HG03135 (cell line): Measurements from ENCODE around the gene ACKR2.

Source experiments
- ATAC-seq: cut with Tn5 transposase; IDR thresholded peaks from one replicate; pipeline ENCODE4 v1.9.1; 2021; ENCODE audit warnings: mild to moderate bottlenecking, moderate library complexity; ENCODE audit not compliant: unreplicated experiment

The ACKR2 gene

GRCh38 chr3:42884324-42884723 is 75.1 kb downstream of the ACKR2 start:
- ATAC-seq: no peak

- no peak for ATAC-seq
These were observed 77.1 kb downstream of the ACKR2 start for GRCh38 chr3:42886294-42886822.

- ATAC-seq: no peak
These were observed 77.8 kb downstream of the ACKR2 start for GRCh38 chr3:42887084-42887483.

GRCh38 chr3:42891042-42891441 is 81.8 kb downstream of the ACKR2 start:
- no peak for ATAC-seq

- no peak for ATAC-seq
These were observed 82.9 kb downstream of the ACKR2 start for GRCh38 chr3:42892169-42892568.

- ATAC-seq: no peak
These were observed 83.6 kb downstream of the ACKR2 start for GRCh38 chr3:42892807-42893206.

- no peak for ATAC-seq
These were observed 85.7 kb downstream of the ACKR2 start for GRCh38 chr3:42894698-42895579.

- no peak for ATAC-seq
These were observed 86.3 kb downstream of the ACKR2 start for GRCh38 chr3:42895580-42895868.

- no peak for ATAC-seq
These were observed 89.8 kb downstream of the ACKR2 start for GRCh38 chr3:42898896-42899675.

- ATAC-seq: no peak
These were observed 91.2 kb downstream of the ACKR2 start for GRCh38 chr3:42900226-42901072.

- no peak for ATAC-seq
These were observed 91.8 kb downstream of the ACKR2 start for GRCh38 chr3:42901073-42901415.

- no peak for ATAC-seq
These were observed 93.0 kb downstream of the ACKR2 start for GRCh38 chr3:42902257-42902656.

- no peak for ATAC-seq
These were observed 94.8 kb downstream of the ACKR2 start for GRCh38 chr3:42904076-42904475.

- ATAC-seq: no peak
These were observed 96.5 kb downstream of the ACKR2 start for GRCh38 chr3:42905740-42906069.

- ATAC-seq: no peak
These were observed 97.0 kb downstream of the ACKR2 start, which contains the start of gene ZNF662 for GRCh38 chr3:42906070-42906847. ZNF662 (plus strand) TSS chr3:42906142; CDS start chr3:42908115, 1,973 bp downstream.

GRCh38 chr3:42906848-42907183 is 97.6 kb downstream of the ACKR2 start:
- no peak for ATAC-seq

- no peak for ATAC-seq
These were observed 99.4 kb downstream of the ACKR2 start for GRCh38 chr3:42908675-42909074.

GRCh38 chr3:42911551-42911950 is 102.3 kb downstream of the ACKR2 start:
- no peak for ATAC-seq

- ATAC-seq: no peak
These were observed 105.7 kb downstream of the ACKR2 start for GRCh38 chr3:42914771-42915515.
